NCI-H2029 treated with DMSO at 0.1 percent for 48 hours (cell line): ENCODE results near the gene NUDCD3.
A peak's percentile ranks its signal among the peaks of the same experiment; 100 is the strongest.
"Not testable (repeated sequence)": the region's sequence is repeated elsewhere in the genome, so short reads cannot be mapped to it uniquely, and the experiment has no call there.

Experiments used
- DNase-seq: peaks from one replicate; lab custom pipeline; 2025; lab: John Stamatoyannopoulos, UW

Gene NUDCD3

DNA sequence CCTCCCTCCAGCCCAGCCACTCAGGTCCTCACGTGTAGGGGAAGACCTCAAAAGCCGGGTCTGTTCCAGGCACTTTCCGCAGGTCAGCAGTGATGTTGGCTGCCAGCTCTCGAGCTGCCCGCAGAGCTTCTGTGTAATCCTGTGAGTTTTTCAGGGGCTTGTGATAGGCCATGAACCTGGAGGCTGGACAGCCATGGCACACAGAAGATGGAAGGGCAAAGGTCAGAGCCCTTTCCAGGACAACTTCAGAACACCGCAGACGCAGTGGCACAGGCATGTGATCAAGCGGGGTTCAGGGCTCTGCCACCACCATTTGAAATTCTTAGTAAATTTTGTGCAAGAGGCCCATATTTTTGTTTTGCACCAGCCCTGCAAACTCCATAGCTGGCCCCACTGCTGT is 26.7 kb upstream of the NUDCD3 start:
- no peak for DNase-seq

DNA sequence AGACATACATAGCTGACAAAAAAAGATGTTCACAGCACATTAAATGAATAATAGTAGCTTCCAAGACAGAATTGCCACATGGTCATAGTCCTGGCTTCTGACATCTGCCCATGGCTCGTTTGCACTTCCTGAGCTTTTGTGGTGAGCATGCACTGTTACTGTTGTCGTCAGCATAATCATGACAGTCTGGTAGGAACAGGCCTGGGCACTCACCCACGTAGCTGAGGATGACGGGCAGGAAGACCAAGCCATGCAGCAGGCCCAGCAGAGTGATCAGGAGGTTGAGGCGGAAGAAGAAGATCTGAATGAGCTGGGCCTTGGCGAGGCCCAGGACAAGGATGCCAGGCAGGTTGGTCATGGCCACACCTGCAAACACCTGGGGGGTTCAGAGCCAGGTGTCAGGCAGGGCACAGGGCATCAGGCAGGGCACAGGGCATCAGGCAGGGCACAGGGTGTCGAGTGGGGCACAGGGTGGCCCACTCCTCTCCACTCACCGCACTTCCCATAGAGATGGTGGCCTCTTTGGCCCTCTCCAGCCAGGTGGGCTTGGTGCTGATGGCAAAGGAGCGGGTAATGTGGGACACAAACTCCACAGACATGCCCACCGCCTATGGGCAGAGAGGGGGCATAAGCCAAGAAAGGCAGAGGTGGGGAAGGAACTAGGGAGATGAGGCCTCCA is 25.3 kb upstream of the NUDCD3 start:
- no peak for DNase-seq

- no peak for DNase-seq
Measured at GRCh38 chr7:44512736-44513135, 22.3 kb upstream of the NUDCD3 start.

- no peak for DNase-seq
Measured at GRCh38 chr7:44511863-44512468, 21.5 kb upstream of the NUDCD3 start.

DNA sequence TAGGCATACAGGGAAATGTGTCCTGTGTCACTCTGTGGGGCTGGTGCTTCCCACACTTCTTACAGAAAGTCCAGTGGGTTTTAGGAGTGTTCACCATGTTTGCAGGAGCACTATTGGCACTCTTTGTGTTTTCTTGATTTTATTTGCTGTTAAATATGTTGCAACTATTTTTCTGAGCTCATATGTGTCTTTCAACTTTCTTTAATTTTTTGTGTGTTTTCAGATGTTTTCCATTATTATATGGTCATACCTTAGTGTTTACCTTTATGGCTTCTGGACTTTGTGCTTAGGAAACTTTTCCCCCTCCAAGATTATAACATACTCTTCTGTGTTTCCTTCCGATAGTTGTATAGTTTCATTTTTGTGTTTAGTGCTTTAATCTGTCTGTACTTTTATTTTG is 20.8 kb upstream of the NUDCD3 start:
- no peak for DNase-seq

DNA sequence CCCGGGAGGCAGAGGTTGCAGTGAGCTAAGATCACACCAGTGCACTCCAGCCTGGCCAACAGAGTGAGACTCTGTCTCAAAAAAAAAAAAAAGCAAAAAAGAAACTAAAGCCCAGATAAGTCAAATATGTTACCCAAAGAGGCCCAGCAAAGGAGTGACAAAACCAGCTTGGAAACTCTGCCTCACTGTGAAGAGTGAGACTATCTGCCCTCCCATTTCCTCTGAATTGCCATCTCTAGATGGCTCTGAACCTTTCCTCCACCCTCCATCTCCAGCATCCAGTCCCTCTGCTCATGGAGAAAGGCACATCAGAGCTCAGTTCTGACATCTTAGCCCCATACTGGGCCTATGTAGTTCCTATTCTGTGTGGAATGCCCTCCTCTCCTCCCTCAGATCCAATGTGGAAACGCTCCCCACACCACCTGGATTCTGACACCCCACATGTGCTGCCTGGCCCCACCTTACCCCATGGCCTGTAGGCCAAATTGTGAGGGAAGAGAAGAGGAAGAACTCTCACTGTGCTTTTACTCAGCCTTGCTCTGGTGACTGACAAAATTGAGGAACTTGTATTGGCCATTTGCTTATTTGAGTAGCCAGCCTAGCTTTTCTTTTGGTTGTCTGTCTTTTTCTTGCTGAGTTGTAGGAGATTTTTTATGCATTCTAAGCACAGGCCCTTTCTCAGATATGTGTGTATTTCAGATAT is 18.0 kb upstream of the NUDCD3 start:
- no peak for DNase-seq

DNA sequence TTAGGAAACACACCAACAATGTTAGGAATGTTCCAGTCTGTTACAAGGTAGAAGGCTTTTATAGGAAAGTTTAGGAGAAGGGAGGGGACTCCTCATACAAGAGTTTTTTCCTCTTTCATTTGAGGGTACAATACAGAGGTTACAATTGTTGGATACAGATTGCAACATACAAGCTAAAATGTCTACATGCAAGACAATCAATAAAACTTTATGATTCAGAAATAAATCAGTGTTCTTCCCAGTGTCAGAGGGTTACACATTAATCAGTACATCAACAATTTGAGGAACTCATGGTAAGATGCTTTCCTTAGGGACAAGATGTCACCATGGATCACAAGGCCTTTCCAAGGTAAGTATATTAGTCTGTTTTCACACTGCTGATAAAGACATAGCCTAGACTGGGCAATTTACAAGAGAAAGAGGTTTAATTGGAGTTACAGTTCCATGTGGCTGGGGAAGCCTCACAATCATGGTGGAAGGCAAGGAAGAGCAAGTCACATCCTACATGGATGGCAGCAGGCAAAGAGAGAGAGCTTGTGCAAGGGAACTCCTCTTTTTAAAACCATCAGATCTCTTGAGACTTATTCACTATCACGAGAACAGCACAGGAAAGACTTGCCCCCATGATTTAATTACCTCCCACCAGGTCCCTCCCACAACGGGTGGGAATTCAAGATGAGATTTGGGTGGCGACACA is 16.3 kb upstream of the NUDCD3 start:
- DNase-seq, result not testable (repeated sequence)

- DNase-seq, result no peak
Measured at GRCh38 chr7:44505595-44505994, 15.1 kb upstream of the NUDCD3 start.

GRCh38 chr7:44498230-44498954 is 7.9 kb upstream of the NUDCD3 start:
- no peak for DNase-seq

DNA sequence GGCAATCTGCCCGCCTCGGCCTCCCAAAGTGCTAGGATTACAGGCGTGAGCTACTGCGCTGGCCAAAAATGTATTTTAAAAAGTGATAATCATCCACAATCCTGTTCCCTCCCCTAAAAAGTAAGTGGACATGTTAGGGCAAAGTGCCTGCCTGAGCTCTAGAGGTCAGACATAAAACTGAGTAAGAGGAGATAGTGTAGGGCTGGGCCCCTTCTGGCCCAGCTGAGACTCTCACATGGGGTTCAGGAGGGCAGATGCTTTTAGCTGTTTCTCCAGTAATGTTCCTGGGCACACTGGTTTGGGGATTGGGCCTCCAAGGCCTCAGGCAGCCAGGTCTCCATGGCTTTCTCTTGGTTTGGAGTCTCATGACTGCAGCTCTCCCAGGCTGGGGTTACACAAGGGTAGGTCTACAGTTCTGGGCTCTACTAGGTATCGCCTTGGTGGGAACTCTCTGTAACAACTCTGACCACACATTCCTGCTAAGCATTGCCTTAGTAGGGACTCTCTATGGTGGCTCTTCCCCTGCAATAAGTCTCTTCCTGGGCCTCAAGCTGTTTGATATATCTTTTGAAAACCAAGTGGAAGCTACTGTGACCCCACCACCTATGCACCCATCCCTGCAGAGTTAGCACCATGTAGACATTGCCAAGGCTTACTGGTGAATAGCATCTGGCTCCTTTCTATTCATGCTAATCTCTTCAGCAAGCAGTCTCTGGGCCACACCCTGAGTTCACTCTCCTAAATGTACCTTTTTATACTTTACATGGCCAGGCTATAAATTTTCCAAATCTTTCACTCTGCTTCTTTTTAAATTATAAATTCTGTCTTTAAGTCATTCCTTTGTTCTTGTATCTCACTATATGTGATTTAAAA is 6.9 kb upstream of the NUDCD3 start:
- no peak for DNase-seq

DNA sequence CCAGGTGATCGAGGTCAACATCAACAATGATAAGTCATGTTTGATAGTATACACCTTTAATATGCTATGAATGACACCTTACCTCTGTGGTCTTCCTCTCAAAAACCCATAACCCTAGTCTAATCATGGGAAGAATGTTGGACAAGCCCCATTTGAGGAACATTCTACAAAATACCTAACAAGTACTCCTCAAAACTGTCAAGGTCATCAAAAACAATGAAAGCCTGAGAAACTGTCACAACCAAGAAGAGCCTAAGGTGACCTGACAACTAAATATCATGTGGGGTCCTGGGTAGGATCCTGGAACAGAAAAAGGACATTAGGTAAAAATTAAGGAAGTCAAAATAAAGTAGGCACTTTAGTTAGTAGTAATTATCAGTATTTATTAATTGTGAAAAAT is 5.9 kb upstream of the NUDCD3 start:
- no peak for DNase-seq

GRCh38 chr7:44494960-44495359 is 4.5 kb upstream of the NUDCD3 start:
- DNase-seq, result no peak

DNA sequence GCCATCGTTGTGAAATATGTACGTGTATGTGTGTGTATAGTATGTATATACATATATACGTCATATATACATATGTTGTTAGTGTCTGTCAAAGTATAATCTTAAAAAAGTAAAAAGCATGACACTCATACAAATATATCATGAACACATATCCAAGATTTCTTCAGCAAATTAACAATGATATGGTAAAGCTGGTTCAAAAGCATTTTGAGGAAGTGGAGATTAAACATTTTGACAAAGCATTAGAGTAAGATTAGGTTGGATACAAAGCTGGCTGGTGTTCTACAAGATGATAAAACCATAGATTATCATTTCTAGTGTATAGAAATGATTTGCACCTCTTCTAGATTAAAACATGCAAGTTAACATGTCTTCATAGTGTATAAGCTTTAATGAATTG is 771 bp upstream of the NUDCD3 start:
- DNase-seq, result no peak

DNA sequence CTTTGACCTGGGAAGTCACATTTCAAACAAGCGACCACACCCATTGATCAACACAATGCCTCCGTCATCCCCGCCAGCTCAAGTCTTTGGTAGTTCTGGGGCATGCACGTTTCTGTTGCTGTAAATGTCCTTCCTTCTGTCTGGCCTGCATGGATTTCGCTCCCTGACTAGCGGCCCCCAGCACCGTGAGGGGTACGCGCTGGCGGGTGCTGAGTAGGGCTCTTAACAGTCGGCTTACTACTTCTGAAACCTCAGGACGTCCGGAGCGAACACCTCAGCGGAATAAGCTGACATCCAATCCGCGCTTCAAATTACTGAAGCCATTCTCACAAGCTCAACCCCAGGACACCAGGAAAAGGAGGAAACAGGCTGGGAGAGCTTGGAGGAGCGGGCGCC is 505 bp downstream of the NUDCD3 start:
- peak; percentile 11 for DNase-seq

DNA sequence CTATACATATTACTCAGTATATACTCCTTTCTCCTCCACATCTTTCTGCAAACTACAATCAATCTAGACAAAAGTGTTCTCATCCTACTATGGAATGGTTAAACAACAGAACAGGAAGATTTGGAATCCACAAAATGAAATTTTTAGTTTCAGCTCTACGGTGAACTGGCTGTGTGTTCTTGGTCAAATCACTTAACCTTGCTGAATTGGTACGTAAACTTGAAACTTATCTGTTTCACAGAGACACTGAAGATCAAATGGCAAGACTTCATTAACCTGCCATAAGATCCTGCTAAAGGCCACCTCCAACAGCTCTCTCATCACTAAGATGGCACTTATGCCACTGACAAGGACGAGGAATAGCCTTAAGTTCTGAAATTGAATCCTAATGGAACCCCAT is 1.5 kb downstream of the NUDCD3 start:
- DNase-seq, result no peak

DNA sequence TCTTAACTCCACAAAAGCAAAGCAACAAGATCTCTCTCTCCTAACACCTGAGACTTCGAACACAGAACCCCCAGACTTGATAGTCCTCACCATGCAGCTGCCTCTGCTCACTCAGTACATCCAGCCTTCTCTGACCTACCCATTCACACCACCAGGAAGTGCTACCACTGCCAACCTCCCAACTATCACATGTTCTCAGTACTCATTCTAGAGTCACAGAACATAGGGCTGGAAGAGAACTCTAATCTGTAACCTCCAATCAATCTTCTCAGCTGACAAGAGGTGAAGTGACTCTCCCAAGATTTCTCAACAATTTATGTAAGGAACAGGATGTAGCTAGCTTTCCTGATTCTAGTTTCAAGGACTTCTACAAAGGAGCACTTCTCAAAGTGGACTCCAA is 3.8 kb downstream of the NUDCD3 start:
- no peak for DNase-seq

DNA sequence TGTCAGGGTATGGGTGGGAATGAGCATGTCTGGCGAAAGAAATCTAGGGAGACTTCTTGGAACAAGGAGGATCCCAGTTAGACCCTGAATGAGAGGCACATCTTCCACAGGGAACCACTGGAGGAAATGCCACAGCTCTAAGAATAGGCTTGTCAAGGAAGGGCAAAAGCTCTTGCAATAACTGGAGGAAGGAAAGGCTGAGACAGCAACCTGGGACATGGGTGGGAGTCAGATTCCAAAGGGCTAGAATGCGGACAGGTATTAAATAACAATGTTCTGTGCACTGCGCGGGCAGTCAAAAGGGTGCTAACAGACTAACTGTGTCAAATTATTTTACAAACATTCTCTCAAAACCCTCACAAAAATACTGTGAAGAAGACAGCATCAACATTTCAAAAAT is 4.5 kb downstream of the NUDCD3 start:
- no peak for DNase-seq

DNA sequence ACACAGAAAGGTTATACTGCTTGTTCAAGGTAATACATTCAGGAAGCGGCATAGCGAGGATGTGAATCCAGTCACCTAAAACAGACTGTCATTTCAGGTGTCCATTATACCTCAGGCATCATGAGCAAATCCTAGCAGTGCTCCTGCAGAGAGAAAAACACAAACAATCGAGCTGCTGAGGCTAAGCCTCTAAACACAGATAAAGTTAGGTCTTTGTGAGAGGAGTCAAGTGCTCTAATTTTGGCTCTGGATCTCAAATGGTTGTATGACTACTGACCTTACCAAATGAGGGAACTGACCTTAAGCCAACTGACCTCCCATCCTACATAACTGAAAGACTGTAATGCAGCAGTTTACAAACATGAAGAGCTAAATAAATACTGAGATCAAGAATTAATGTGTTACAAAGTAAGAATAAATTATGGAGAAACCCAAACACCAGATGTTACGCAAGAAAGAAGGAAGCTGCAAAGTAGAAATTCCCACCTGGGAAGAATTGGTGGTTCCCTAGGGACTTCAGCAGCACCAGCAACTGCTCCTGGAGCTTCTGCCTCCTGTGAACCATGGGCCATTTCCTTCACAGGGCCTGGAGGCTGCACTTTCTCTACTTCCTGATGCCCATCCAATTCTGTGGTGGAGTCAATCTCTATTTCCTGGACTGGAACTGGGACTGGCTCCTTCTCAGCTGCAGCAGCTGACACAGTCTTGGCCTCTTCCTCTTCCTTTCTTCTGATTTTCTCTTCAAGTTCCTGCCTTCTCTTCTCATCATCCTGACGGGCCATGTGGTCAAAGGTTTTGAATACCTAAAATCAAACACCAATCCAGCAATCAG is 5.8 kb downstream of the NUDCD3 start:
- DNase-seq, result no peak

- DNase-seq, result no peak
Measured at GRCh38 chr7:44482502-44483485, 7.7 kb downstream of the NUDCD3 start.
